Activated CD4-positive, CD25-positive, alpha-beta regulatory T cell treated with anti-CD3 and anti-CD28 coated beads, Interleukin-2, amount 50 U/mL, for 16 hours (primary cell): ENCODE measurements around the gene ANGPT4.
"Not testable (repeated sequence)": the region's sequence is repeated elsewhere in the genome, so short reads cannot be mapped to it uniquely, and the experiment has no call there.

Experiments used
- DNase-seq: peaks from one replicate; pipeline ENCODE4 v3.0.0-alpha.2; 2020; ENCODE audit warnings: low read depth, low spot score

The ANGPT4 gene

DNA sequence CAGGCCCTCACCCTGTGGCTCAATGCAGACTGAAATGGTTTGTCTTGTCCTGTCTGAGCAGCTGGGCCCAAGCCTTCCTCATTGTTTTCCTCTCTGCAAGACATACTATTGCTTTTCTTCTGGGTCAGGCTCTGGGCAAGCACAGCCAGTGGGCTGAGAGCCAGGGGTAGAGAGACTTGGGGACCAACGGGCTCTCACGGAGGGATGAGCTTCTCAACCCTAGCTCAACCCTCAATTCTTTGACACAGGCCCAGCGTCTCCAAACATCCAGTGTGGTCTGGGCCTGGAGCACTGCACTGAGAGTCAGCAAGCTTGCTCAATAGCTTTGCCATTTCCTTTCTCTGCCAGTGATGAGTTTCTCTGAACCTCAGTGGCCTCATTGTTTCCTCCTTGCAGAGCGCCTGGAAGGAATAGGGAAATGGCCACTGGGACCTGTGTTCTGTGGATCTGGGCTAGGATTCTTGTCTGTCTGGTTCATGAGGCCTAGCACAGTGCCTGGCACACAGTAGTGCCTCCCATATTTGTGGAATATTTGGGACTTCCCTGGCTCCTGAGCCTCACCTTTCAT lies 9.3 kb downstream of the ANGPT4 start:
- no peak for DNase-seq

GRCh38 chr20:906001-906520 lies 10.1 kb downstream of the ANGPT4 start:
- DNase-seq: no peak

DNA sequence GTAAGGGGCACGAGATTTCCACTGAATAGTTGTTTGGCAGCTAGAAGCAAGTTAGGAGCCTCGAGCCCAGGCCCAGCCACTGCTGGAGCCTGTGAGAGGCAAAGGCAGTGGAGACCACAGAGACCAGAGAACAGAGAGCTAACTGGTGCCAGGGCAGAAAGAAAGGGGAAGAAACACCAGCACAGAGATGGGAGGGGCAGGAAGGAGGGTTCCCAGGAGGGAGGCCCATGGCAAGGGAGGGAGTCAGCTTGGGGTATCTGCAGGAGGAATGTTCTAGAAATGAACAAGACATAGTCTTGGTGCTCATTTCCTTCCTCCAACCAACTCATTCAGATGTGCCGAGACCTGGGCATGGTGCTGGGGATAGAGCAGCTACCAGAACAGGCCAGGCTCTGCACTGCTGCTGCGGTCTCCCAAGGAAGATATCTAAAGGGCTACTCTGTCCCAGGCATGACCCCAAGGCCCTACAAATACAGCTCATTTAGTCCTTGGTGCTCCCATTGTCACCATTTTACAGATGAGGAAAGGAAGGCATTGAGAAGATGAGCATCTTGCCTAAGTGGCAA lies 10.7 kb downstream of the ANGPT4 start:
- DNase-seq: no peak

DNA sequence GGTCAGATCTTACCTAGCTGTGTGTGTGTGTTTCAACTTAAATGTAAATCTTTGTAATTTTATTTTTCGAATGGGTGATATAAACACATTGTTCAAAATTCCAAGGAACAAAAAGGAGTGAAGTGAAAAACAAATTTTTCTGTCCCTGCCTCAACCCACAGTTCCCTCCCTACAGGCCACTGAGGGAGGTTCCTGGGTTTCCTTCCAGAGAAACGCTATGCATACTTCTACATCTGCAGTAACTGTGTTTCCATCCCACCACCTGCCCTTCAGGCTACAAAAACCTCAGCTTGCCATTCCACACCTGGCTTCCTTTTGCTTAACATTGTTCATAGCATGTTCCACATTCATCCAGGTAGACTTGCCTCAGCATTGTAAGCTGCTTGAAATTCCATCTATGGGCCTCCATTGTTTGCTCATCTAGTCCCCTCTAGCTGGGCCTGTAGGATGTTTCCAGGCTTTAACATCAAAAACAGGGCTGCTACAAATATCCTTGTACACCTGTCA lies 12.0 kb downstream of the ANGPT4 start:
- no peak for DNase-seq

DNA sequence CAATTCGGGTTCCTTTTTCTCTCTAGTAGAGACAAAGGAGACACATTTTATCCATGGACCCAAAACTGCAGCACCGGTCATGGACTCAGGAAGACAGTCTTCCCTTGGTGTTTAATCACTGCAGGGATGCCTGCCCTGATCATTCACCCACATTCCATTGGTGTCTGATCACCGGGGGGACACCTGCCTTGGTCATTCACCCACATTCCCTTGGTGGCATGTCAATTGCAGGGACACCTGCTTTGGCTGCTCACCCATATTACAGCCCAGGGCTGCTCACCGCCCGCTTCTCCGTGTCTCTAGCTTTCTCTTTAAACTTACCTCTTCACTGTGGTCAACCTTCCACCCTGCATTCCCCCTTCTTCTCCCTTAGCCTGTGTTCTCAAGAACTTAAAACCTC lies 18.7 kb downstream of the ANGPT4 start:
- not testable (repeated sequence) for DNase-seq

DNA sequence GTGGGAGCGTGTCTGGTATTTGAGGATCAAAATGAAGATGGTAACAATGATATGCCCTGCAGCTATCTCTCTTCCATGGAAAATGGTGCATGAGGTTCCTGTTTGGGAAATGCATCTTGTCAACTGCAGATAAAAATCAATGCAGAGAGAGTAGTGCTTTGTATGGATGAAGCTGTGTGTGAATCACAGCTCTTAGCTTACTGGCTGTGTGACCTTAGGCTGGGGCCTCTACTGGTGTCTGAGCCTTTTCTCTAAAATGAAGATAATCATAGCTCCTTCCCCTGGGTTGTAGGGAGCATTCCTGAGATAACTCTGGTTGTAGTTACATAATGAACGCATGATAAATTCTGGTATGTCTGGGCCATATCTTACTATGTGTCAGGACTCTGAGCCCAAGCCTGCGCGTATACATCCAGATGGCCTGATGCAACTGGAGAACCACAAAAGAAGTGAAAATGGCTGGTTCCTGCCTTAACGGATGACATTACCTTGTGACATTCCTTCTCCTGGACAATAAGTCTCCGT lies 19.6 kb downstream of the ANGPT4 start:
- no peak for DNase-seq

GRCh38 chr20:892371-892770 lies 23.8 kb downstream of the ANGPT4 start:
- not testable (repeated sequence) for DNase-seq

DNA sequence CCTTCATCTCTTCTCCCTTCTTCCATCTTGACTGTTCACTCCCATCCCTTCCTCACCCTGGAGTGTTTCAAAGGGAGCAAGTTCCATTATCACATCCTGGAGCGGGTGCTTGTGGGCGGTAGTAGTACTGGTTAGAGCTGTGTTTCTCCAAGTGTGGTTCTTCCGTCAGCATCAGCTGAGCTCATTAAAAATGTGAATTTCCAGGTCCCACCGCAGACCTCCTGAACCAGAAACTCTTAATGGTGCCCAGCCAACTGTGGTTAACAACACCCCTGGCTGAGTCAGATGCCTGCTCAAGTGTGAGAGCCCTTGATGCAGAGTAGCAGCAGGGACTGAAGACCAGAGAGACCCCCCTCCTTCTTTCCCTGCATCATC lies 24.4 kb downstream of the ANGPT4 start:
- no peak for DNase-seq

DNA sequence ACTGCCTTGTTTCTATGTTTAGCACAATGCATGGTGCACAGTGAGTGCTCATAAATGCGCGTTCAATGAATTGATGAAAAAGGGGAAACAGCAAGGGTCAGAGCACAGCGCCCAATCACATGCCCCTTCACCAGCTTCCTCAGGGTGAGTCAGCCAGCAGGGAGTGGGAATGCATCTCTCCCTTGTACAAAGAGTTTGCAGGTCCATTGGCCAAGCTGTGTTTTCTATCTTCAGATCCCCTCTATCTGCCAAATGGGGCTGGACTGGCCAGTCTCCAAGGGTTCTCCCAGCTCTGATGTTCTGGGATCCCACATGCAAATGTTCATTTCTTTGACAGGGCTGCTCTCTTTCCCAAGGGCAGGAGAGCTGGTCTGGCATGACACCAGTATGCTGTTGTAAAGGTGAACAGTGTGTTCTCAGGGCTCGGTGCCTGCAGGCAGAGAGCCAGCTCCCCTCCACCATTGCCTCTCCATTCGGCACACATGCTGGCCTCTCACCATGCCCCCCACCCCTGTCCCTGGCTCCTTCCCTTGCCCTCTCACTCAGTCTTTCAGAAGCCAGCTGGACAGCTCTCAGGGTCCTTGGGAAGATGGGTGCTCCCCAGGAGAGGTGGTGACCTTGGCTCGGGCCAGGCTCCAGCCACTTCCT lies 25.0 kb downstream of the ANGPT4 start:
- DNase-seq: no peak

- no peak for DNase-seq
These were observed 25.5 kb downstream of the ANGPT4 start for GRCh38 chr20:890666-891057.

DNA sequence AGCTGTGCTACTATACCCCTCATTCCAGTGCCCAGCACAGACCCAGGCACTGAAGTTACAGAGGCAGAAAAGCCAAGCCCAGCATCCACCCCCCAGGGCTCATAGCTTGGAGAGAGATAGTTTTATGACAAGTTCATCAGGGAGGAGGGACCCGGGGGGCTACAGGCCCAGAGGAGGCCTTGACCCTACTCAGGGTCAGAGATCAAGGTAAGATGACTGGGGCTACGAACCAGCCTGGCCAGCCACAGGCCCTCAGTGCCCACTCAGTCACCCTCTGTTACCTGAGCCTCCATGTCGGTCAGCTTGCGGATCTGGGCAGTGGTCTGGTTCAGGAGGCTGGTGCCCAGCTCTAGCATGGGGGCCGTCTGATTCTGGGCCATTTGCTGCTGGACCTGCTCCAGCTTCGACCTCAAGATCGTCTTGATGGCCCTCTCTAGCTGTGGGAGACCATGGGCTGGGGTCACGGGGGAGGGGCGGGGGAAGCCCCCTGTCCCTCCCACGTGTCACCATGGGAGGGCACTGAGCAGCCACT lies 26.1 kb downstream of the ANGPT4 start:
- DNase-seq: no peak

GRCh38 chr20:889106-889505 lies 27.0 kb downstream of the ANGPT4 start:
- no peak for DNase-seq

DNA sequence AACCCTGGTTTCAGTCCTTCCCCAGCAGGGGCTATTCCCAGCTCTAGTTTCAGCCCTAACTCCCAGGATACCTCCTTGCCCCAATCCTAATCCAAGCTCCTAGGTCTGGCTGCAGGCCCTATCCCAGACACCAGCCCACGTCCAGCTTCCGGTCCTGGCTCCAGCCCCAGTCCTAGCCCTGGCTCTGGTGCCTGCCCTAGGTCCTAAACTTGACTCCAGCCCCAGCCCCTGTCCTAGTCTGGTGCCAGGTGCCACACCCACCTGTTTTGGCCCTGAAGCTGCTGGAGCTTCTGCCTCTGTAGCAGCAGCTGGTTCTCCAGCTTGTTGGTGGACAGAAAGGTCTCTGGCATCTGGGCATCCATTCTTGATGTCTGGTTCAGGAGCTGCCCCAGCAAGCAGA lies 28.1 kb downstream of the ANGPT4 start:
- no peak for DNase-seq

GRCh38 chr20:887137-887536 lies 29.0 kb downstream of the ANGPT4 start:
- no peak for DNase-seq

GRCh38 chr20:884983-885952 lies 30.9 kb downstream of the ANGPT4 start:
- no peak for DNase-seq

DNA sequence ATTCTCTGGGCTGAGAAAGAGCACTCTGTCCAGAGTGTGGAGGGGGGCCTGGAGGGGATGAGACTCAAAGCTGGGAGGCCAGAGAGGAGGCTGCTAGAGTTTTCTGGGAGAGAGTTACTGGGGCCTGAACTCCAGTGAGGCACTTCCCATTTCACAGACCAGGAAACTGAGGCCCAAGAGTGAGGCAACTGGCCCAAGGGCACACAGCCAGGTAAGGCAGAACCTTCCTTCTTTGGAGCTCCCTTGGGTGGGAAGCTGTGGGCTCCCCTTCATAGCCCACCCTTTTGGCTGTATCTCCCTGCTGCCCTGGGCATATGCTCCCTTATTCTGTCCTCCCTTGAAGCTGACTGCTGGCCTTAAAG lies 34.4 kb downstream of the ANGPT4 start:
- DNase-seq: no peak

- DNase-seq: no peak
These were observed 34.9 kb downstream of the ANGPT4 start for GRCh38 chr20:881051-881782.

GRCh38 chr20:879626-880025 lies 36.5 kb downstream of the ANGPT4 start:
- no peak for DNase-seq

DNA sequence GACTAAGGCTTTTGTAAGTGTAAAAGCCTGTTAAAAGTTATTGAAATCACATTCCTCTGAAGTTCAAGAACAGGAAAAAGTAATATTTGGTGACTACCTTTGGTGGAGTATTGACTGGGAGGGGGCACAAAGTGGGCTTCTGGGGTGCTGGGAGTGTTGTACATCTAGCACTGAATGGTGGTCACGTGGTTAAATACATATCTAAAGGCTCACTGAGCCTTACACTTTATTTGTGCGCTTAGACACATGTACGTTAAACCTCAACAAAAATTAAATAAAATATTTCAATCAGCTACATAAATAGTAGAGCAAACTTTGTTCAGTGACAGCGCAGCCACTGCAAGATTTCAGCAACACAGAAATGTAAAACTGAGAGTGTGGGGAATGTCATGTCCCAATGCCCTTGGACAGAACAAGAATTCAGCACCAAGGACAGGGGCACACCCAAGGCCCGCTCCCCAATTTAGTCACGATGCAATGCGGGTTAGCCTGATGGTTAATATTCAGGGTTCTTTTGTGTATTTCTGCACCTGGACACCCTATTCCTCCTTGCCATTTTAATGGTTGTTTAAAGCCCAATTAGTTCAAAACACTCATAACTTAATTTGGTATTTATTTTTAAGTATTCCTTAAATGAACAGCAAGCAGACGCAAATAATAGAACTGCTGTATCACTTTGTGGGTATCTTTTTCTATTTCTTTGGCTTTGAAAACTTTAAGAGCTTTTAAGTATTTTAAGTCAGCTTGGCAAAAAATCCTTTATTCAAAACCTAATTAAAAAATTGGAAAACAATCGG lies 37.4 kb downstream of the ANGPT4 start:
- no peak for DNase-seq

GRCh38 chr20:877814-878213 lies 38.3 kb downstream of the ANGPT4 start:
- DNase-seq: no peak
